ENCODE measurements around the gene LRRC47.

GRCh38 chr1:3774946-3775489 is 21.3 kb downstream of the LRRC47 start:
- TF ChIP-seq CTCF (IDR thresholded peaks at IDR 0.05) (no peak), ZFX (IDR thresholded peaks at IDR 0.05; ENCODE audit: borderline replicate concordance) (no peak)

All from 22Rv1 (cell line).